ENCODE data around the gene MAP2K6.

MAP2K6 gene

GRCh38 chr17:69427486-69428197 lies 13.1 kb downstream of the MAP2K6 start:
- DNase-seq (ENCODE audit: low read depth), result no peak

- no peak for DNase-seq (ENCODE audit: low read depth)
Observed at GRCh38 chr17:69428252-69428980, 13.9 kb downstream of the MAP2K6 start.

GRCh38 chr17:69430488-69430887 lies 16.0 kb downstream of the MAP2K6 start:
- DNase-seq (ENCODE audit: low read depth), result no peak

- DNase-seq (ENCODE audit: low read depth), result no peak
Observed at GRCh38 chr17:69431835-69432234, 17.3 kb downstream of the MAP2K6 start.

GRCh38 chr17:69433093-69433492 lies 18.6 kb downstream of the MAP2K6 start:
- DNase-seq (ENCODE audit: low read depth), result no peak

- no peak for DNase-seq (ENCODE audit: low read depth)
Observed at GRCh38 chr17:69434164-69434579, 19.7 kb downstream of the MAP2K6 start.

GRCh38 chr17:69435971-69436696 lies 21.6 kb downstream of the MAP2K6 start:
- DNase-seq (ENCODE audit: low read depth), result no peak

GRCh38 chr17:69437475-69437874 lies 23.0 kb downstream of the MAP2K6 start:
- no peak for DNase-seq (ENCODE audit: low read depth)

GRCh38 chr17:69438776-69439175 lies 24.3 kb downstream of the MAP2K6 start:
- no peak for DNase-seq (ENCODE audit: low read depth)

GRCh38 chr17:69441179-69441578 lies 26.7 kb downstream of the MAP2K6 start:
- no peak for DNase-seq (ENCODE audit: low read depth)

- no peak for DNase-seq (ENCODE audit: low read depth)
Observed at GRCh38 chr17:69443138-69443537, 28.6 kb downstream of the MAP2K6 start.

GRCh38 chr17:69444023-69444422 lies 29.5 kb downstream of the MAP2K6 start:
- DNase-seq (ENCODE audit: low read depth), result no peak

- no peak for DNase-seq (ENCODE audit: low read depth)
Observed at GRCh38 chr17:69445132-69445531, 30.6 kb downstream of the MAP2K6 start.

- no peak for DNase-seq (ENCODE audit: low read depth)
Observed at GRCh38 chr17:69447726-69448125, 33.2 kb downstream of the MAP2K6 start.

GRCh38 chr17:69448431-69449102 lies 34.1 kb downstream of the MAP2K6 start:
- DNase-seq (ENCODE audit: low read depth), result no peak

GRCh38 chr17:69450131-69450530 lies 35.6 kb downstream of the MAP2K6 start:
- no peak for DNase-seq (ENCODE audit: low read depth)

- DNase-seq (ENCODE audit: low read depth), result no peak
Observed at GRCh38 chr17:69450918-69451317, 36.4 kb downstream of the MAP2K6 start.

- no peak for DNase-seq (ENCODE audit: low read depth)
Observed at GRCh38 chr17:69451416-69452394, 37.2 kb downstream of the MAP2K6 start.

- no peak for DNase-seq (ENCODE audit: low read depth)
Observed at GRCh38 chr17:69452664-69453260, 38.3 kb downstream of the MAP2K6 start.

- no peak for DNase-seq (ENCODE audit: low read depth)
Observed at GRCh38 chr17:69454051-69454450, 39.6 kb downstream of the MAP2K6 start.

GRCh38 chr17:69455040-69455439 lies 40.5 kb downstream of the MAP2K6 start:
- no peak for DNase-seq (ENCODE audit: low read depth)

All from activated T-cell treated with anti-CD3 and anti-CD28 coated beads for 24 hours (primary cell).